Measurements from ENCODE around the gene COPS2. TPM values are rescaled to one million over a fixed set of nuclear protein-coding genes. Genes with fewer than 3 reads are reported as not detected.

The COPS2 gene
- total RNA-seq (2021) (61.4 to 68.6 TPM (median 64.6 TPM) in 3 replicates), Bru-seq, nascent RNA (percentile 94 among the genes with signal in this experiment)
- long read RNA-seq, experiment 1, full-length matches to known transcripts: 213 of 251 reads
- long read RNA-seq, experiment 1, partial matches to known transcripts: 14 of 251 reads
- long read RNA-seq, experiment 1, other reads (novel, unspliced or antisense): 24 of 251 reads
- long read RNA-seq, experiment 2, full-length matches to known transcripts: 64 of 107 reads
- long read RNA-seq, experiment 2, partial matches to known transcripts: 10 of 107 reads
- long read RNA-seq, experiment 2, other reads (novel, unspliced or antisense): 33 of 107 reads
- long read RNA-seq, experiment 3, full-length matches to known transcripts: 117 of 138 reads
- long read RNA-seq, experiment 3, partial matches to known transcripts: 4 of 138 reads
- long read RNA-seq, experiment 3, other reads (novel, unspliced or antisense): 17 of 138 reads

DNA sequence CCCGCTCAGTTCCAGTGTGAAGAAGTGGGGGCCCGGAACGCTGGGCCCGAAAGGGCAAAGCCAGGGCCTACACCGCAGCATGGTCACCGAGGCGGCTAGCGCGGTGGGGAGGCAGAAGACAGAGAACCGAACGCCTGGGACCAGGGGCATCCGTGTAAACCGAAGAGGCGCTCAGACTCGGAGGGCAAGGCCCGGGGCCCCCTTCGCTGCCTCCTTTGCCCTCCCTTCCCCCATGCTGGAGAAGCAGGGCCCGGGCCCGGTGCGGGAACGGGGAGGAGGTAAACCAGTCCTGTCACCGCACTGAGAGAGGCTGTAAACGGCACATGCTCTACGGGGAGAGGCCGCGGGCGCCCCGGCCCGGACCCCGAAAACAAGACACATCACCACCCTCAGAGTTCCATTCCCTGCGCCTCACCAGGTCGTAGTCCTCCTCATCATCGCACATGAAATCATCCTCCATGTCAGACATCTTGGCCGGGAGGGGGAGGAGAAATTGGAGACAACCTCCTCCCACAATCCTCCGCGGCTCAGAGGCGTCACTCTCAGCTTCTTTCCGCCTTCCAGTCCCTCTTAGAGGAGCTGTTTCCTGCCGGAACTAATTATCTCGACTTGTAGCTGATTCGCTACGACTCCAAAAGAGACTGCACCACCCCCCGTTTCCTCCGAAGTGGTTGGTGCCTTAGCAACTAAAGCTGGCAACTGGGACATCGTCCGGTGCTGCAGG is at the start of gene COPS2:
Gene COPS2 (minus strand): TSS at position 490 of the 724 bp plus-strand sequence. CDS start 21 bp downstream, at position 469.
- DNase-seq (ENCODE audit: low spot score) (peak; percentile 91), ATAC-seq (peak; percentile 98)
- POLR2A ChIA-PET: interaction anchor here (1.0 to 1.8 kb wide), 2 partner anchors 14 to 277 kb away, joined by 4 to 17 read pairs; partner anchors contain the start of genes EID1 and GALK2
- Mint-ChIP-seq H3K9me3 (no peaks in the 10 kb centered on the region), H3K4me3 (peak within 1 kb of the TSS; percentile 99), H3K4me1 (peaks cover 31% of the 10 kb centered on the region), H3K27ac (peak within 1 kb of the TSS; percentile 97), H3K36me3 (peaks cover 3% of the 10 kb centered on the region; the same call in 1 of the 2 replicates), H3K27me3 (ENCODE audit: low read depth) (no peaks in the 10 kb centered on the region)
- CTCF ChIA-PET: interaction anchor here (1.1 to 1.8 kb wide), 5 partner anchors 8 to 293 kb away, joined by 4 to 8 read pairs (median 5); partner anchors contain the start of gene GALK2
- TF ChIP-seq CREM (CRISPR knock-in tag; IDR thresholded peaks at IDR 0.05) (no peak), SMAD3 (CRISPR knock-in tag; IDR thresholded peaks at IDR 0.05; ENCODE audit: borderline replicate concordance) (no peak), JAZF1 (CRISPR knock-in tag; IDR thresholded peaks at IDR 0.05) (no peak), GRHL2 (CRISPR knock-in tag; IDR thresholded peaks at IDR 0.05; ENCODE audit: insufficient replicate concordance, severe bottlenecking) (no peak), ETV6 (CRISPR knock-in tag; IDR thresholded peaks at IDR 0.05) (peak; percentile 69; the same call in 1 of the 2 replicates), ELF4 (CRISPR knock-in tag; IDR thresholded peaks at IDR 0.05; ENCODE audit: low read depth) (no peak), RORB (CRISPR knock-in tag; IDR thresholded peaks at IDR 0.05) (no peak), CREB1 (CRISPR knock-in tag; IDR thresholded peaks at IDR 0.05) (no peak), ZNF423 (CRISPR knock-in tag; IDR thresholded peaks at IDR 0.05) (no peak), GTF2I (CRISPR knock-in tag; conservative IDR thresholded peaks at IDR 0.05) (no peak), PRRX2 (CRISPR knock-in tag; IDR thresholded peaks at IDR 0.05) (0 out of 2 replicates have a peak, but pooled peaks have one; percentile 5)
- TF ChIP-seq, protein P1, sequence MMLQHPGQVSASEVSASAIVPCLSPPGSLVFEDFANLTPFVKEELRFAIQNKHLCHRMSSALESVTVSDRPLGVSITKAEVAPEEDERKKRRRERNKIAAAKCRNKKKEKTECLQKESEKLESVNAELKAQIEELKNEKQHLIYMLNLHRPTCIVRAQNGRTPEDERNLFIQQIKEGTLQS (CRISPR knock-in tag; conservative IDR thresholded peaks at IDR 0.05): no peak
- TF ChIP-seq, protein P2, sequence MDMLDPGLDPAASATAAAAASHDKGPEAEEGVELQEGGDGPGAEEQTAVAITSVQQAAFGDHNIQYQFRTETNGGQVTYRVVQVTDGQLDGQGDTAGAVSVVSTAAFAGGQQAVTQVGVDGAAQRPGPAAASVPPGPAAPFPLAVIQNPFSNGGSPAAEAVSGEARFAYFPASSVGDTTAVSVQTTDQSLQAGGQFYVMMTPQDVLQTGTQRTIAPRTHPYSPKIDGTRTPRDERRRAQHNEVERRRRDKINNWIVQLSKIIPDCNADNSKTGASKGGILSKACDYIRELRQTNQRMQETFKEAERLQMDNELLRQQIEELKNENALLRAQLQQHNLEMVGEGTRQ (CRISPR knock-in tag; IDR thresholded peaks at IDR 0.05): no peak
- TF ChIP-seq, protein P3, sequence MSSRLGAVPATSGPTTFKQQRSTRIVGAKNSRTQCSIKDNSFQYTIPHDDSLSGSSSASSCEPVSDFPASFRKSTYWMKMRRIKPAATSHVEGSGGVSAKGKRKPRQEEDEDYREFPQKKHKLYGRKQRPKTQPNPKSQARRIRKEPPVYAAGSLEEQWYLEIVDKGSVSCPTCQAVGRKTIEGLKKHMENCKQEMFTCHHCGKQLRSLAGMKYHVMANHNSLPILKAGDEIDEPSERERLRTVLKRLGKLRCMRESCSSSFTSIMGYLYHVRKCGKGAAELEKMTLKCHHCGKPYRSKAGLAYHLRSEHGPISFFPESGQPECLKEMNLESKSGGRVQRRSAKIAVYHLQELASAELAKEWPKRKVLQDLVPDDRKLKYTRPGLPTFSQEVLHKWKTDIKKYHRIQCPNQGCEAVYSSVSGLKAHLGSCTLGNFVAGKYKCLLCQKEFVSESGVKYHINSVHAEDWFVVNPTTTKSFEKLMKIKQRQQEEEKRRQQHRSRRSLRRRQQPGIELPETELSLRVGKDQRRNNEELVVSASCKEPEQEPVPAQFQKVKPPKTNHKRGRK (CRISPR knock-in tag; IDR thresholded peaks at IDR 0.05; ENCODE audit: borderline replicate concordance): no peak
- TF ChIP-seq, protein P4, sequence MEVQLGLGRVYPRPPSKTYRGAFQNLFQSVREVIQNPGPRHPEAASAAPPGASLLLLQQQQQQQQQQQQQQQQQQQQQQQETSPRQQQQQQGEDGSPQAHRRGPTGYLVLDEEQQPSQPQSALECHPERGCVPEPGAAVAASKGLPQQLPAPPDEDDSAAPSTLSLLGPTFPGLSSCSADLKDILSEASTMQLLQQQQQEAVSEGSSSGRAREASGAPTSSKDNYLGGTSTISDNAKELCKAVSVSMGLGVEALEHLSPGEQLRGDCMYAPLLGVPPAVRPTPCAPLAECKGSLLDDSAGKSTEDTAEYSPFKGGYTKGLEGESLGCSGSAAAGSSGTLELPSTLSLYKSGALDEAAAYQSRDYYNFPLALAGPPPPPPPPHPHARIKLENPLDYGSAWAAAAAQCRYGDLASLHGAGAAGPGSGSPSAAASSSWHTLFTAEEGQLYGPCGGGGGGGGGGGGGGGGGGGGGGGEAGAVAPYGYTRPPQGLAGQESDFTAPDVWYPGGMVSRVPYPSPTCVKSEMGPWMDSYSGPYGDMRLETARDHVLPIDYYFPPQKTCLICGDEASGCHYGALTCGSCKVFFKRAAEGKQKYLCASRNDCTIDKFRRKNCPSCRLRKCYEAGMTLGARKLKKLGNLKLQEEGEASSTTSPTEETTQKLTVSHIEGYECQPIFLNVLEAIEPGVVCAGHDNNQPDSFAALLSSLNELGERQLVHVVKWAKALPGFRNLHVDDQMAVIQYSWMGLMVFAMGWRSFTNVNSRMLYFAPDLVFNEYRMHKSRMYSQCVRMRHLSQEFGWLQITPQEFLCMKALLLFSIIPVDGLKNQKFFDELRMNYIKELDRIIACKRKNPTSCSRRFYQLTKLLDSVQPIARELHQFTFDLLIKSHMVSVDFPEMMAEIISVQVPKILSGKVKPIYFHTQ (CRISPR knock-in tag; IDR thresholded peaks at IDR 0.05): no peak
- TF ChIP-seq, protein P5, sequence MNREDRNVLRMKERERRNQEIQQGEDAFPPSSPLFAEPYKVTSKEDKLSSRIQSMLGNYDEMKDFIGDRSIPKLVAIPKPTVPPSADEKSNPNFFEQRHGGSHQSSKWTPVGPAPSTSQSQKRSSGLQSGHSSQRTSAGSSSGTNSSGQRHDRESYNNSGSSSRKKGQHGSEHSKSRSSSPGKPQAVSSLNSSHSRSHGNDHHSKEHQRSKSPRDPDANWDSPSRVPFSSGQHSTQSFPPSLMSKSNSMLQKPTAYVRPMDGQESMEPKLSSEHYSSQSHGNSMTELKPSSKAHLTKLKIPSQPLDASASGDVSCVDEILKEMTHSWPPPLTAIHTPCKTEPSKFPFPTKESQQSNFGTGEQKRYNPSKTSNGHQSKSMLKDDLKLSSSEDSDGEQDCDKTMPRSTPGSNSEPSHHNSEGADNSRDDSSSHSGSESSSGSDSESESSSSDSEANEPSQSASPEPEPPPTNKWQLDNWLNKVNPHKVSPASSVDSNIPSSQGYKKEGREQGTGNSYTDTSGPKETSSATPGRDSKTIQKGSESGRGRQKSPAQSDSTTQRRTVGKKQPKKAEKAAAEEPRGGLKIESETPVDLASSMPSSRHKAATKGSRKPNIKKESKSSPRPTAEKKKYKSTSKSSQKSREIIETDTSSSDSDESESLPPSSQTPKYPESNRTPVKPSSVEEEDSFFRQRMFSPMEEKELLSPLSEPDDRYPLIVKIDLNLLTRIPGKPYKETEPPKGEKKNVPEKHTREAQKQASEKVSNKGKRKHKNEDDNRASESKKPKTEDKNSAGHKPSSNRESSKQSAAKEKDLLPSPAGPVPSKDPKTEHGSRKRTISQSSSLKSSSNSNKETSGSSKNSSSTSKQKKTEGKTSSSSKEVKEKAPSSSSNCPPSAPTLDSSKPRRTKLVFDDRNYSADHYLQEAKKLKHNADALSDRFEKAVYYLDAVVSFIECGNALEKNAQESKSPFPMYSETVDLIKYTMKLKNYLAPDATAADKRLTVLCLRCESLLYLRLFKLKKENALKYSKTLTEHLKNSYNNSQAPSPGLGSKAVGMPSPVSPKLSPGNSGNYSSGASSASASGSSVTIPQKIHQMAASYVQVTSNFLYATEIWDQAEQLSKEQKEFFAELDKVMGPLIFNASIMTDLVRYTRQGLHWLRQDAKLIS (CRISPR knock-in tag; IDR thresholded peaks at IDR 0.05; ENCODE audit: borderline replicate concordance): no peak
- TF ChIP-seq, protein P6, sequence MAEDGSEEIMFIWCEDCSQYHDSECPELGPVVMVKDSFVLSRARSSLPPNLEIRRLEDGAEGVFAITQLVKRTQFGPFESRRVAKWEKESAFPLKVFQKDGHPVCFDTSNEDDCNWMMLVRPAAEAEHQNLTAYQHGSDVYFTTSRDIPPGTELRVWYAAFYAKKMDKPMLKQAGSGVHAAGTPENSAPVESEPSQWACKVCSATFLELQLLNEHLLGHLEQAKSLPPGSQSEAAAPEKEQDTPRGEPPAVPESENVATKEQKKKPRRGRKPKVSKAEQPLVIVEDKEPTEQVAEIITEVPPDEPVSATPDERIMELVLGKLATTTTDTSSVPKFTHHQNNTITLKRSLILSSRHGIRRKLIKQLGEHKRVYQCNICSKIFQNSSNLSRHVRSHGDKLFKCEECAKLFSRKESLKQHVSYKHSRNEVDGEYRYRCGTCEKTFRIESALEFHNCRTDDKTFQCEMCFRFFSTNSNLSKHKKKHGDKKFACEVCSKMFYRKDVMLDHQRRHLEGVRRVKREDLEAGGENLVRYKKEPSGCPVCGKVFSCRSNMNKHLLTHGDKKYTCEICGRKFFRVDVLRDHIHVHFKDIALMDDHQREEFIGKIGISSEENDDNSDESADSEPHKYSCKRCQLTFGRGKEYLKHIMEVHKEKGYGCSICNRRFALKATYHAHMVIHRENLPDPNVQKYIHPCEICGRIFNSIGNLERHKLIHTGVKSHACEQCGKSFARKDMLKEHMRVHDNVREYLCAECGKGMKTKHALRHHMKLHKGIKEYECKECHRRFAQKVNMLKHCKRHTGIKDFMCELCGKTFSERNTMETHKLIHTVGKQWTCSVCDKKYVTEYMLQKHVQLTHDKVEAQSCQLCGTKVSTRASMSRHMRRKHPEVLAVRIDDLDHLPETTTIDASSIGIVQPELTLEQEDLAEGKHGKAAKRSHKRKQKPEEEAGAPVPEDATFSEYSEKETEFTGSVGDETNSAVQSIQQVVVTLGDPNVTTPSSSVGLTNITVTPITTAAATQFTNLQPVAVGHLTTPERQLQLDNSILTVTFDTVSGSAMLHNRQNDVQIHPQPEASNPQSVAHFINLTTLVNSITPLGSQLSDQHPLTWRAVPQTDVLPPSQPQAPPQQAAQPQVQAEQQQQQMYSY (CRISPR knock-in tag; IDR thresholded peaks at IDR 0.05): no peak
- TF ChIP-seq, protein P7, sequence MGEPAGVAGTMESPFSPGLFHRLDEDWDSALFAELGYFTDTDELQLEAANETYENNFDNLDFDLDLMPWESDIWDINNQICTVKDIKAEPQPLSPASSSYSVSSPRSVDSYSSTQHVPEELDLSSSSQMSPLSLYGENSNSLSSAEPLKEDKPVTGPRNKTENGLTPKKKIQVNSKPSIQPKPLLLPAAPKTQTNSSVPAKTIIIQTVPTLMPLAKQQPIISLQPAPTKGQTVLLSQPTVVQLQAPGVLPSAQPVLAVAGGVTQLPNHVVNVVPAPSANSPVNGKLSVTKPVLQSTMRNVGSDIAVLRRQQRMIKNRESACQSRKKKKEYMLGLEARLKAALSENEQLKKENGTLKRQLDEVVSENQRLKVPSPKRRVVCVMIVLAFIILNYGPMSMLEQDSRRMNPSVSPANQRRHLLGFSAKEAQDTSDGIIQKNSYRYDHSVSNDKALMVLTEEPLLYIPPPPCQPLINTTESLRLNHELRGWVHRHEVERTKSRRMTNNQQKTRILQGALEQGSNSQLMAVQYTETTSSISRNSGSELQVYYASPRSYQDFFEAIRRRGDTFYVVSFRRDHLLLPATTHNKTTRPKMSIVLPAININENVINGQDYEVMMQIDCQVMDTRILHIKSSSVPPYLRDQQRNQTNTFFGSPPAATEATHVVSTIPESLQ (CRISPR knock-in tag; IDR thresholded peaks at IDR 0.05): no peak
